ENCODE data around the gene LRCH4.

- TF ChIP-seq CTCF (conservative IDR thresholded peaks at IDR 0.05 in 1 of 2, IDR thresholded peaks at IDR 0.05 in 1 of 2; ENCODE audit: extremely low read depth in 1 of 2, insufficient read depth in 1 of 2, low read depth in 1 of 2, low read length in 2 of 2) (no peak), EZH2 (IDR thresholded peaks at IDR 0.05; ENCODE audit: borderline replicate concordance, low read length) (no peak)
Observed at GRCh38 chr7:100614308-100614861, 28.5 kb upstream of the LRCH4 start.

Measured in mammary epithelial cell (primary cell).